Neural cell (in vitro differentiated cells): ENCODE results near the gene STIM1. TPM values are rescaled to one million over a fixed set of nuclear protein-coding genes. Genes with fewer than 3 reads are reported as not detected.
A peak's percentile ranks its signal among the peaks of the same experiment; 100 is the strongest.

ENCODE experiments used
- H2AFZ ChIP-seq: fragments of 200-600, 300-800 bp; sonication (generic), shearing (Covaris generic); 2 replicates; pipeline ENCODE4 v1.6.0; 2014; ENCODE audit warnings: low read depth, mild to moderate bottlenecking, antibody characterized with exemption, low read length, moderate library complexity
- H3F3A ChIP-seq: fragments of 200-600 bp; shearing (Covaris generic); 2 replicates; pipeline ENCODE4 v1.6.1; 2016; ENCODE audit warnings: mild to moderate bottlenecking, moderate library complexity, mixed read lengths, antibody characterized with exemption, low read length; ENCODE audit not compliant: insufficient read depth, poor library complexity, severe bottlenecking
- H3K27ac ChIP-seq: fragments of 200-600, 300-800 bp; sonication (generic), shearing (Covaris generic); 2 replicates; pipeline ENCODE4 v1.5.1; 2014; ENCODE audit warnings: mild to moderate bottlenecking, low read length, moderate library complexity
- H3K27me3 ChIP-seq: fragments of 300-800, 200-600 bp; sonication (generic), shearing (Covaris generic); 2 replicates; pipeline ENCODE4 v1.6.0; 2014; ENCODE audit warnings: mild to moderate bottlenecking, low read depth, low read length, moderate library complexity; ENCODE audit not compliant: insufficient read depth
- H3K36me3 ChIP-seq: fragments of 300-800, 200-600 bp; sonication (generic), shearing (Covaris generic); 2 replicates; pipeline ENCODE4 v1.5.1; 2014; ENCODE audit warnings: mild to moderate bottlenecking, antibody characterized with exemption, low read length, moderate library complexity; ENCODE audit not compliant: insufficient read depth
- H3K4me2 ChIP-seq: fragments of 300-800, 200-600 bp; sonication (generic), shearing (Covaris generic); 2 replicates; pipeline ENCODE4 v1.6.0; 2014; ENCODE audit warnings: mild to moderate bottlenecking, low read length
- H3K4me3 ChIP-seq: fragments of 300-800, 200-600 bp; sonication (generic), shearing (Covaris generic); 2 replicates; pipeline ENCODE4 v1.5.1; 2014; ENCODE audit warnings: mild to moderate bottlenecking, low read length, moderate library complexity
- H3K79me2 ChIP-seq: fragments of 200-600 bp; shearing (Covaris generic); replicated peaks from 2 replicates; pipeline ENCODE4 v1.6.0; 2014; ENCODE audit warnings: mild to moderate bottlenecking, low read length, moderate library complexity; ENCODE audit not compliant: insufficient read depth
- H3K9ac ChIP-seq: fragments of 300-800, 200-600 bp; sonication (generic), shearing (Covaris generic); 2 replicates; pipeline ENCODE4 v1.6.1; 2016; ENCODE audit warnings: mild to moderate bottlenecking, low read length, mixed read lengths
- H3K9me2 ChIP-seq: fragments of 200-600 bp; shearing (Covaris generic); 2 replicates; pipeline ENCODE4 v1.6.1; 2016; ENCODE audit warnings: mild to moderate bottlenecking, low read length, mixed read lengths; ENCODE audit not compliant: insufficient read depth
- H3K9me3 ChIP-seq: fragments of 200-600, 300-800 bp; sonication (generic), shearing (Covaris generic); 2 replicates; pipeline ENCODE4 v1.6.1; 2016; ENCODE audit warnings: mild to moderate bottlenecking, mixed run types, low read length, moderate library complexity, mixed read lengths
- H4K20me1 ChIP-seq: fragments of 200-600 bp; shearing (Covaris generic); 2 replicates; pipeline ENCODE4 v1.6.1; 2016; ENCODE audit warnings: mild to moderate bottlenecking, mixed run types; ENCODE audit not compliant: insufficient read depth
- CTCF ChIP-seq: fragments of 450-650 bp; IDR thresholded peaks from 2 replicates; pipeline ENCODE4 v1.5.1; 2014; ENCODE audit warnings: antibody characterized with exemption, mild to moderate bottlenecking, moderate library complexity; ENCODE audit not compliant: poor library complexity, severe bottlenecking
- EP300 ChIP-seq: fragments of 450-650 bp; conservative IDR thresholded peaks from 2 replicates; pipeline ENCODE4 v1.6.1; 2014; ENCODE audit warnings: antibody characterized with exemption, mild to moderate bottlenecking, moderate library complexity; ENCODE audit not compliant: poor library complexity, severe bottlenecking
- EZH2 ChIP-seq: fragments of 200-600, 300-800 bp; shearing (Covaris generic), sonication (generic); IDR thresholded peaks from 2 replicates; pipeline ENCODE4 v1.6.1; 2014; ENCODE audit warnings: antibody characterized with exemption, low read length, borderline replicate concordance, mild to moderate bottlenecking; ENCODE audit not compliant: insufficient read depth, poor library complexity, severe bottlenecking
- MXI1 ChIP-seq: fragments of 450-650 bp; conservative IDR thresholded peaks from 2 replicates; pipeline ENCODE4 v1.6.1; 2014; ENCODE audit warnings: antibody characterized with exemption, mild to moderate bottlenecking; ENCODE audit not compliant: poor library complexity, severe bottlenecking
- POLR2AphosphoS5 ChIP-seq: IDR thresholded peaks from 2 replicates; pipeline ENCODE4 v1.6.1; 2012
- RAD21 ChIP-seq: fragments of 450-650 bp; conservative IDR thresholded peaks from 2 replicates; pipeline ENCODE4 v1.6.1; 2014; ENCODE audit warnings: antibody characterized with exemption, mild to moderate bottlenecking, moderate library complexity
- REST ChIP-seq: IDR thresholded peaks from 2 replicates; pipeline ENCODE4 v1.6.1; 2012; ENCODE audit warnings: borderline replicate concordance
- SMC3 ChIP-seq: fragments of 450-650 bp; conservative IDR thresholded peaks from 2 replicates; pipeline ENCODE4 v1.6.1; 2014; ENCODE audit warnings: antibody characterized with exemption, mild to moderate bottlenecking, moderate library complexity; ENCODE audit not compliant: poor library complexity
- TAF1 ChIP-seq: IDR thresholded peaks from 2 replicates; pipeline ENCODE4 v1.6.1; 2012; ENCODE audit warnings: low read depth
- polyA plus RNA-seq: library from polyadenylated mRNA; depleted of rRNA; stranded (reverse); fragments of >200 nt; gene quantifications from 2 replicates; pipeline ENCODE4 v1.2.3, GENCODE V29; 2014

STIM1 gene
- polyA plus RNA-seq, 1 donor from 2014 or later, result 14.5 TPM

GRCh38 chr11:3983101-3983500 lies 127.6 kb downstream of the STIM1 start:
- TF ChIP-seq REST (no peak), MXI1 (no peak), TAF1 (no peak), POLR2AphosphoS5 (no peak), CTCF (no peak), EP300 (no peak), EZH2 (no peak), SMC3 (no peak), RAD21 (no peak)
- no peaks in the 10 kb centered on the region for H4K20me1 ChIP-seq
- H3K27ac ChIP-seq, result no peak overlapping the region
- no peak overlapping the region for H2AFZ ChIP-seq
- H3K4me2 ChIP-seq, result no peak overlapping the region
- H3K9me3 ChIP-seq, result no peaks in the 10 kb centered on the region
- no peaks in the 10 kb centered on the region for H3K9me2 ChIP-seq
- no peaks in the 10 kb centered on the region for H3K27me3 ChIP-seq
- no peaks in the 10 kb centered on the region for H3K36me3 ChIP-seq
- no peak overlapping the region for H3K4me3 ChIP-seq
- H3K79me2 ChIP-seq, result no peaks in the 10 kb centered on the region
- no peaks in the 10 kb centered on the region for H3F3A ChIP-seq
- H3K9ac ChIP-seq, result no peak overlapping the region

- no peaks in the 10 kb centered on the region for H4K20me1 ChIP-seq
- TF ChIP-seq SMC3, result no peak
- TF ChIP-seq RAD21, result peak; percentile 29
- TF ChIP-seq MXI1, result no peak
- H3K9ac ChIP-seq, result no peak overlapping the region
- no peak overlapping the region for H3K27ac ChIP-seq
- no peaks in the 10 kb centered on the region for H3K9me2 ChIP-seq
- H3K4me3 ChIP-seq, result no peak overlapping the region
- H3K4me2 ChIP-seq, result no peak overlapping the region
- no peaks in the 10 kb centered on the region for H3F3A ChIP-seq
- H2AFZ ChIP-seq, result no peak overlapping the region
- H3K27me3 ChIP-seq, result no peaks in the 10 kb centered on the region
- H3K79me2 ChIP-seq, result no peaks in the 10 kb centered on the region
- H3K9me3 ChIP-seq, result peaks cover 2% of the 10 kb centered on the region
- H3K36me3 ChIP-seq, result no peaks in the 10 kb centered on the region
Observed at GRCh38 chr11:3984896-3985295, 129.4 kb downstream of the STIM1 start.

GRCh38 chr11:3985631-3986030 lies 130.2 kb downstream of the STIM1 start:
- no peaks in the 10 kb centered on the region for H3K36me3 ChIP-seq
- H3K79me2 ChIP-seq, result no peaks in the 10 kb centered on the region
- no peak overlapping the region for H2AFZ ChIP-seq
- peaks cover 7% of the 10 kb centered on the region for H3K9me3 ChIP-seq
- no peak for TF ChIP-seq POLR2AphosphoS5
- no peak for TF ChIP-seq MXI1
- no peak for TF ChIP-seq CTCF
- TF ChIP-seq EP300, result no peak
- no peak overlapping the region for H3K4me3 ChIP-seq
- no peak overlapping the region for H3K9ac ChIP-seq
- H3K4me2 ChIP-seq, result no peak overlapping the region
- H3K27ac ChIP-seq, result no peak overlapping the region
- no peaks in the 10 kb centered on the region for H3F3A ChIP-seq
- H3K9me2 ChIP-seq, result no peaks in the 10 kb centered on the region
- H4K20me1 ChIP-seq, result no peaks in the 10 kb centered on the region
- no peaks in the 10 kb centered on the region for H3K27me3 ChIP-seq
